Mucosa of gallbladder (tissue), 1 donor: ENCODE measurements around the gene MCCC1. TPM values are rescaled to one million over a fixed set of nuclear protein-coding genes. Genes with fewer than 3 reads are reported as not detected.
A peak's percentile ranks its signal among the peaks of the same experiment; 100 is the strongest.
"Not testable (repeated sequence)": the region's sequence is repeated elsewhere in the genome, so short reads cannot be mapped to it uniquely, and the experiment has no call there.

Source experiments
- DNase-seq: peaks from one replicate; pipeline ENCODE4 v3.0.0-alpha.2; 2020; ENCODE audit warnings: low spot score
- total RNA-seq: library from RNA; stranded (reverse); gene quantifications from one replicate; pipeline ENCODE4 v1.2.1, GENCODE V29; 2021
- donor health status: DM: no; HTN: no; CAD: no.

MCCC1 gene
- total RNA-seq, 1 donor from 2014 or later, result 46.4 TPM

- DNase-seq, result no peak
These were observed 52.4 kb downstream of the MCCC1 start for GRCh38 chr3:183046883-183047282.

- no peak for DNase-seq
These were observed 54.6 kb downstream of the MCCC1 start for GRCh38 chr3:183044547-183045229.

- DNase-seq, result peak; percentile 17
These were observed 60.5 kb downstream of the MCCC1 start for GRCh38 chr3:183038757-183039156.

- DNase-seq, result peak; percentile 48
These were observed 61.1 kb downstream of the MCCC1 start for GRCh38 chr3:183038221-183038620.

GRCh38 chr3:183033746-183034145, 65.5 kb downstream of the MCCC1 start:
- no peak for DNase-seq

GRCh38 chr3:183032880-183033555, 66.3 kb downstream of the MCCC1 start:
- no peak for DNase-seq

GRCh38 chr3:183031826-183032225, 67.5 kb downstream of the MCCC1 start:
- DNase-seq, result no peak

GRCh38 chr3:183028416-183028815, 70.9 kb downstream of the MCCC1 start:
- no peak for DNase-seq

GRCh38 chr3:183027276-183027675, 72.0 kb downstream of the MCCC1 start:
- no peak for DNase-seq

GRCh38 chr3:183022936-183023516, 76.3 kb downstream of the MCCC1 start:
- no peak for DNase-seq

- DNase-seq, result no peak
These were observed 80.7 kb downstream of the MCCC1 start for GRCh38 chr3:183018421-183019192.

GRCh38 chr3:183015185-183015584, 84.1 kb downstream of the MCCC1 start:
- no peak for DNase-seq

- no peak for DNase-seq
These were observed 85.4 kb downstream of the MCCC1 start for GRCh38 chr3:183013856-183014255.

- DNase-seq, result no peak
These were observed 86.2 kb downstream of the MCCC1 start for GRCh38 chr3:183013074-183013473.

GRCh38 chr3:183008800-183009199, 90.5 kb downstream of the MCCC1 start:
- DNase-seq, result no peak

GRCh38 chr3:183008303-183008702, 91.0 kb downstream of the MCCC1 start:
- DNase-seq, result no peak

- DNase-seq, result no peak
These were observed 92.8 kb downstream of the MCCC1 start for GRCh38 chr3:183006396-183007002.

- no peak for DNase-seq
These were observed 99.5 kb downstream of the MCCC1 start for GRCh38 chr3:182999767-183000166.

GRCh38 chr3:182993486-182994201, 105.7 kb downstream of the MCCC1 start:
- DNase-seq, result not testable (repeated sequence)

GRCh38 chr3:182989566-182989965, 109.7 kb downstream of the MCCC1 start:
- DNase-seq, result peak; percentile 48

GRCh38 chr3:182986021-182986420, 113.3 kb downstream of the MCCC1 start:
- DNase-seq, result no peak
